OCI-LY7 (cell line): Measurements from ENCODE around the gene ACBD6.

Experiments
- CTCF ChIP-seq: fragments of 200-600 bp; sonication (generic); conservative IDR thresholded peaks from 2 replicates; pipeline ENCODE4 v1.5.1; 2014; ENCODE audit warnings: mild to moderate bottlenecking, antibody characterized with exemption, low read length, moderate library complexity, mixed read lengths
- EZH2phosphoT487 ChIP-seq: fragments of 200-600 bp; sonication (generic); IDR thresholded peaks from 2 replicates; pipeline ENCODE4 v1.6.1; 2018; ENCODE audit warnings: low read depth, borderline replicate concordance, mild to moderate bottlenecking, mixed run types, antibody characterized with exemption, low read length, moderate library complexity, mixed read lengths

GRCh38 chr1:180488661-180489060 is 13.7 kb downstream of the ACBD6 start:
- TF ChIP-seq CTCF (no peak), EZH2phosphoT487 (no peak)
